Measurements from ENCODE around the gene ZNF385C. TPM values are rescaled to one million over a fixed set of nuclear protein-coding genes. Genes with fewer than 3 reads are reported as not detected.
A peak's percentile ranks its signal among the peaks of the same experiment; 100 is the strongest.

Gene ZNF385C
- total RNA-seq, 1 experiment from 2014 or later, result 2.8 TPM

DNA sequence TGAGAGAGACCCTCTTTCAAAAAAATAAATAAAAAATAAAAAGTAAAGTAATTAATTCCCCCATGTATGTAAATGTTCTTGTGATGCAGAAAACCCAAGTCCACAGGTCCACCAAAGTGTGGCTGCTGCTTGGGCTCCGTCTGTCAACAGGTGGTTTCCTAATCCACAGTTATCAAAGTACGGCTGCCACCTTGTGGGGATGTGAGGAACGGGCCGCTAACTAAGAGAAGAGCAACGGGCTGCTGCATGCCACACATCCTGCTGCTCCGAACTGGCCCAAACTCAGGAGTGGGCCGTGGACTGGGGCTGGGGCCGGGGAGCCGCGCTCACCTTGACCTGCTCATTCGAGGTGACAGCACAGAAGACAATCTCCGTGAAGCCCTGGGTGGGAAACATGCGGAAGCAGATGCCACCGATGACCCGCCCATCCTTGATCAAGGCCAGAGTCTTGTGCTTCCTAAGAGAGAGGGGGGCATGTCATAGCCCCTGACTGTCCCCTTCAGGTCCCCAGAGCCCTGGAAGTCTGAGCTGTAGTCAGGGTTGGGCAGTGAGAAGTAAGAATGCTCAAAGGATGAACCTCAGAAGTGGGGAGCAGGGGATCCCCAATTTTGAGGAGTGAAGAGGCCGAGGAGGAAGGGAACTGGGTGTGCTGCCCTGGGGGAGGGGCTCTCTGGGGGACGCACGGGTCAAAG lies 18.6 kb upstream of the ZNF385C start:
- H2BK15ac ChIP-seq (ENCODE audit: low read depth, low read length), result no peak overlapping the region
- H3K4ac ChIP-seq (ENCODE audit: low read depth, low read length), result no peak overlapping the region
- no peaks in the 10 kb centered on the region for H3K79me1 ChIP-seq (ENCODE audit: insufficient read depth, low read depth, low read length, poor library complexity, severe bottlenecking)
- H4K8ac ChIP-seq (replicated peaks; ENCODE audit: insufficient read length, low read depth, low read length), result no peak overlapping the region
- no peaks in the 10 kb centered on the region for H3K79me2 ChIP-seq (ENCODE audit: insufficient read depth, low read length)
- H3K14ac ChIP-seq (ENCODE audit: insufficient read depth, low read length), result no peak overlapping the region
- H4K20me1 ChIP-seq (ENCODE audit: control insufficient read depth, insufficient read depth, insufficient read length), result no peaks in the 10 kb centered on the region
- Mint-ChIP-seq H3K4me3 (no peak overlapping the region; a peak in 1 of 5 replicates), H3K27me3 (ENCODE audit: low read depth) (no peaks in the 10 kb centered on the region), H3K4me1 (peaks cover 13 to 27% of the 10 kb centered on the region in 2 experiments), H3K9me3 (no peaks in the 10 kb centered on the region), H3K36me3 (ENCODE audit: insufficient read depth in 1 of 3, low read depth in 3 of 3) (peaks cover 11 to 61% (median 42%) of the 10 kb centered on the region in 3 experiments; a peak in 6 of 7 replicates), H3K27ac (no peak overlapping the region; a peak in 2 of 7 replicates)
- H3K56ac ChIP-seq (ENCODE audit: insufficient read length, low read depth, low read length), result no peak overlapping the region
- H4K5ac ChIP-seq (ENCODE audit: insufficient read length, low read depth, low read length), result no peak overlapping the region
- H3T11ph ChIP-seq (ENCODE audit: low read length), result no peak overlapping the region
- H3K23me2 ChIP-seq (ENCODE audit: insufficient read length, low read depth, low read length, poor library complexity, severe bottlenecking), result no peaks in the 10 kb centered on the region
- DNase-seq, result peak; percentile 90
- no peak overlapping the region for H2BK12ac ChIP-seq (ENCODE audit: insufficient read length, low read depth, low read length)
- no peak overlapping the region for H2AFZ ChIP-seq (ENCODE audit: low read length)
- H3K4me2 ChIP-seq (ENCODE audit: insufficient read depth, insufficient read length, low read length), result no peak overlapping the region
- TF ChIP-seq, protein P1, sequence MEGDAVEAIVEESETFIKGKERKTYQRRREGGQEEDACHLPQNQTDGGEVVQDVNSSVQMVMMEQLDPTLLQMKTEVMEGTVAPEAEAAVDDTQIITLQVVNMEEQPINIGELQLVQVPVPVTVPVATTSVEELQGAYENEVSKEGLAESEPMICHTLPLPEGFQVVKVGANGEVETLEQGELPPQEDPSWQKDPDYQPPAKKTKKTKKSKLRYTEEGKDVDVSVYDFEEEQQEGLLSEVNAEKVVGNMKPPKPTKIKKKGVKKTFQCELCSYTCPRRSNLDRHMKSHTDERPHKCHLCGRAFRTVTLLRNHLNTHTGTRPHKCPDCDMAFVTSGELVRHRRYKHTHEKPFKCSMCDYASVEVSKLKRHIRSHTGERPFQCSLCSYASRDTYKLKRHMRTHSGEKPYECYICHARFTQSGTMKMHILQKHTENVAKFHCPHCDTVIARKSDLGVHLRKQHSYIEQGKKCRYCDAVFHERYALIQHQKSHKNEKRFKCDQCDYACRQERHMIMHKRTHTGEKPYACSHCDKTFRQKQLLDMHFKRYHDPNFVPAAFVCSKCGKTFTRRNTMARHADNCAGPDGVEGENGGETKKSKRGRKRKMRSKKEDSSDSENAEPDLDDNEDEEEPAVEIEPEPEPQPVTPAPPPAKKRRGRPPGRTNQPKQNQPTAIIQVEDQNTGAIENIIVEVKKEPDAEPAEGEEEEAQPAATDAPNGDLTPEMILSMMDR (conservative IDR thresholded peaks at IDR 0.05), result peak; percentile 86
- no peak overlapping the region for H3K27ac ChIP-seq (ENCODE audit: insufficient read length, low read depth, low read length)
- H3K4me1 ChIP-seq (ENCODE audit: insufficient read depth, low read length), result no peaks in the 10 kb centered on the region
- no CpG with 5 or more reads among the region's 18 CpGs for WGBS (ENCODE audit: extremely low coverage, insufficient read length, low lambda C conversion rate)
- H3K9ac ChIP-seq (ENCODE audit: extremely low read depth, insufficient read length, low read length), result no peak overlapping the region
- no peak overlapping the region for H3K23ac ChIP-seq (ENCODE audit: insufficient read length, low read depth, low read length)
- no peaks in the 10 kb centered on the region for H3K27me3 ChIP-seq (ENCODE audit: insufficient read depth, low read length)
- no peak overlapping the region for H2BK20ac ChIP-seq (ENCODE audit: low read depth, low read length, poor library complexity, severe bottlenecking)
- no peak overlapping the region for H2BK120ac ChIP-seq (ENCODE audit: low read depth, low read length, poor library complexity, severe bottlenecking)
- H3K18ac ChIP-seq (ENCODE audit: insufficient read length, low read depth, low read length), result no peak overlapping the region
- no peak overlapping the region for H2AK5ac ChIP-seq (ENCODE audit: insufficient read length, low read length)
- no peak overlapping the region for H2BK5ac ChIP-seq (ENCODE audit: insufficient read length, low read length)
- H4K91ac ChIP-seq (ENCODE audit: insufficient read length, low read depth, low read length), result no peak overlapping the region
- no peaks in the 10 kb centered on the region for H3K9me3 ChIP-seq (ENCODE audit: control insufficient read depth, low read depth, low read length)

All from H9 (cell line).